Esophagus squamous epithelium (tissue), 5 donors: ENCODE data around the gene CTIF. TPM values are rescaled to one million over a fixed set of nuclear protein-coding genes. Genes with fewer than 3 reads are reported as not detected.

ENCODE experiments used
- DNase-seq: peaks from one replicate; lab custom pipeline; 2025; lab: John Stamatoyannopoulos, UW
- H3K27ac ChIP-seq, 4 donors: fragments of 200-600 bp; sonication (generic); one replicate each; pipeline ENCODE4 v1.5.1; 2016 to 2019; ENCODE audit warnings: mild to moderate bottlenecking in 1 of 4
- H3K27me3 ChIP-seq, 4 donors: fragments of 200-600 bp; sonication (generic); 1 replicate in 3 of 4; 2 replicates in 1 of 4; pipeline versions ENCODE4 v1.5.1 to v1.6.0; 2017 to 2021; ENCODE audit warnings: antibody characterized with exemption in 1 of 4
- H3K36me3 ChIP-seq, 3 donors: fragments of 200-600 bp; sonication (generic); one replicate each; pipeline ENCODE4 v1.5.1; 2016 to 2019
- H3K4me1 ChIP-seq, 3 donors: fragments of 200-600 bp; sonication (generic); one replicate each; pipeline ENCODE4 v1.5.1; 2017 to 2019
- H3K4me3 ChIP-seq, 4 donors: fragments of 200-600 bp; sonication (generic); 1 replicate in 3 of 4; 2 replicates in 1 of 4; pipeline ENCODE4 v1.5.1; 2016 to 2019; ENCODE audit warnings: mild to moderate bottlenecking in 2 of 4, moderate library complexity in 1 of 4
- H3K9me3 ChIP-seq, 3 donors: fragments of 200-600 bp; sonication (generic); one replicate each; pipeline ENCODE4 v1.5.1; 2016 to 2019
- POLR2A ChIP-seq, 4 donors: fragments of 450-650 bp; IDR thresholded peaks; one replicate each; pipeline ENCODE4 v1.6.1; 2017; ENCODE audit warnings: antibody characterized with exemption in 4 of 4, mild to moderate bottlenecking in 4 of 4, moderate library complexity in 3 of 4
- WGBS, 2 donors: methylation state at CpG; one replicate each; pipeline ENCODE4 v1.1.5; 2018; 5-methylcytosine and 5-hydroxymethylcytosine counted together
- intact Hi-C: fragments of 100-400 bp; cut with DNase I; formaldehyde crosslinking; loops from one replicate; pipeline ENCODE4 v1.15.0; 2022
- total RNA-seq, 4 donors: library from RNA; depleted of rRNA; stranded (reverse); fragments of >200 nt; gene quantifications; one replicate each; pipeline ENCODE4 v1.1.0, GENCODE V29; 2016
- TF ChIP-seq, protein P1 (sequence below), 6 experiments: fragments of 450-650 bp in 4 of 6; fragments of 200-600 bp in 2 of 6; sonication (generic) in 2 of 6; IDR thresholded peaks; one replicate each; pipeline ENCODE4 v1.5.1; 2016 to 2019; ENCODE audit warnings: antibody characterized with exemption in 6 of 6, mild to moderate bottlenecking in 4 of 6, moderate library complexity in 4 of 6
- donor health status: DM: yes; HTN: yes; CAD: no.

CTIF gene
- total RNA-seq, 4 donors from 2014 or later, result 4.7 to 24.2 (median 10.2) TPM

DNA sequence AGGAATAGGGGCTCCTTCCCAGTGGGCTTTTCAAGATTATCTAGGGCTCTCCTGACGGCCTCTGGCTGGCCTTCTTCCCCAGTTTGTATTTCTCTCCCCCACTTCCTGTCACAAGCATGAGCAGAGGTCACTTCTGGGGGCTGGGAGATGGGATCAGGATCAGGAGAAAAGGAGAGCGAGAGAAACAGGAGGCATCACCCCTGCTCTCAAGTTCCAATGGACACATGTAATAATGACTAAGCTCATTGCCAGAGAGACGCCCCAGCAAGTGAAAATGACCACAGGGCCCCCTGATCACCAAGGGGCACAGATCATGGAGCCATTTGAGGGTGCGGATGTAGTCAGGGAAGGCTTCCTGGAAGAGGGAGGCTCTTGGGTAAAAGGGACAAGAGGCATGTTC, 319.8 kb downstream of the CTIF start:
- intact Hi-C loops, result no loop called here
- 85 to 90% methylated on average over 3 to 4 of the region's 4 CpGs for WGBS, 2 donors
- Histone ChIP-seq H3K4me3 (no peak overlapping the region), H3K9me3 (no peaks in the 10 kb centered on the region), H3K27ac (no peak overlapping the region), H3K27me3 (no peaks in the 10 kb centered on the region), H3K4me1 (peaks cover 0 to 8% (median 0%) of the 10 kb centered on the region in 3 donors), H3K36me3 (peaks cover 0 to 37% (median 0%) of the 10 kb centered on the region in 3 donors)
- no peak for DNase-seq
- no peak for TF ChIP-seq POLR2A (IDR thresholded peaks at IDR 0.05)
- TF ChIP-seq, protein P1, sequence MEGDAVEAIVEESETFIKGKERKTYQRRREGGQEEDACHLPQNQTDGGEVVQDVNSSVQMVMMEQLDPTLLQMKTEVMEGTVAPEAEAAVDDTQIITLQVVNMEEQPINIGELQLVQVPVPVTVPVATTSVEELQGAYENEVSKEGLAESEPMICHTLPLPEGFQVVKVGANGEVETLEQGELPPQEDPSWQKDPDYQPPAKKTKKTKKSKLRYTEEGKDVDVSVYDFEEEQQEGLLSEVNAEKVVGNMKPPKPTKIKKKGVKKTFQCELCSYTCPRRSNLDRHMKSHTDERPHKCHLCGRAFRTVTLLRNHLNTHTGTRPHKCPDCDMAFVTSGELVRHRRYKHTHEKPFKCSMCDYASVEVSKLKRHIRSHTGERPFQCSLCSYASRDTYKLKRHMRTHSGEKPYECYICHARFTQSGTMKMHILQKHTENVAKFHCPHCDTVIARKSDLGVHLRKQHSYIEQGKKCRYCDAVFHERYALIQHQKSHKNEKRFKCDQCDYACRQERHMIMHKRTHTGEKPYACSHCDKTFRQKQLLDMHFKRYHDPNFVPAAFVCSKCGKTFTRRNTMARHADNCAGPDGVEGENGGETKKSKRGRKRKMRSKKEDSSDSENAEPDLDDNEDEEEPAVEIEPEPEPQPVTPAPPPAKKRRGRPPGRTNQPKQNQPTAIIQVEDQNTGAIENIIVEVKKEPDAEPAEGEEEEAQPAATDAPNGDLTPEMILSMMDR (IDR thresholded peaks at IDR 0.05), result no peak

DNA sequence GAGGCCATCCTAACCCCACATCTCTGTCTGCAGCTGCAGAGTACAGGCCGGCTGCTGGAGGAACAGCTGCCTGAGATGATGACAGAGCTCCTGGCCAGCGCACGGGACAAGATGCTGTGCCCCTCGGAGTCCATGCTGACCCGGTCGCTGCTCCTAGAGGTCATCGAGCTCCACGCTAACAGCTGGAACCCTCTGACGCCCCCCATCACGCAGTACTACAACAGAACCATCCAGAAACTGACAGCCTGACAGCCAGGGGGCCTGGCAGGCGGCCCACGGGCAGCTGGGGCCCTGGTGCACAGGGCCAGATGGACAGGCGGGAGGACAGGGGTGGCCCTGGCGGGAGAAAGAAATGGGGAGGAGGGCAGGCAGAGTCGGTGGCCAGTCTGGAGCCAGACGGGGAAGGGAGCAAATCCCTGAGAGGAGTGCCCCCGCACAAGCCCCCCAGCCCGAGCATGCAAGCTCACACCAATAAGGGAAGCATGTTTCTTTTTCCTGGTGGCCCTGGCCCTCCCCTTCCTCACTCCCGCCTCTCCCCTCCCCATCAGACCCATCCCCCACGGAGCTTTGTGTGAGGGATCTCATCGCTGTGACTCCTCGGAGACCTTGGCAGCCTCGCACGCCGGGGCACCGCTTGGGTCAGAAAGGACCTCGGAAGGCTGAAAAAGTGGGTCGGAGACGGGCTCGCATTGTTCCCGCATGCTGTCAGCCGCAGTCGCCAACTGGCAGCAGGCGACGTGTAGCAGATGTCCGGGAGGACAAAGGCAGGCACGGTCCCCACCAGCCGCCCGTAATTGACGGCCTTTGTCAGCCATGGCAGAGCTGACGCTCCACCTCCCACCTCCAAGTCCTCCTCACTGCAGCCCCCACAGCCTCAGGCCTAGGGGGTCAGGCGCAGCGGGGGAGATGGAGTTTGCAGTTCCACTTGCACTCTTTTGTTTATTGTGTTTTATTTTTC, 320.8 kb downstream of the CTIF start:
- Histone ChIP-seq H3K9me3 (no peaks in the 10 kb centered on the region), H3K27me3 (no peaks in the 10 kb centered on the region), H3K4me3 (no peak overlapping the region), H3K27ac (peak overlapping the region in 2 of 4 donors; percentile 13), H3K4me1 (peaks cover 0 to 8% (median 0%) of the 10 kb centered on the region in 3 donors), H3K36me3 (peaks cover 0 to 37% (median 0%) of the 10 kb centered on the region in 3 donors)
- no peak for TF ChIP-seq POLR2A (IDR thresholded peaks at IDR 0.05)
- TF ChIP-seq, protein P1 (IDR thresholded peaks at IDR 0.05), result no peak
- intact Hi-C loops, result no loop called here
- no peak for DNase-seq
- 75 to 83% methylated on average over 8 to 23 of the region's 43 CpGs for WGBS, 2 donors

DNA sequence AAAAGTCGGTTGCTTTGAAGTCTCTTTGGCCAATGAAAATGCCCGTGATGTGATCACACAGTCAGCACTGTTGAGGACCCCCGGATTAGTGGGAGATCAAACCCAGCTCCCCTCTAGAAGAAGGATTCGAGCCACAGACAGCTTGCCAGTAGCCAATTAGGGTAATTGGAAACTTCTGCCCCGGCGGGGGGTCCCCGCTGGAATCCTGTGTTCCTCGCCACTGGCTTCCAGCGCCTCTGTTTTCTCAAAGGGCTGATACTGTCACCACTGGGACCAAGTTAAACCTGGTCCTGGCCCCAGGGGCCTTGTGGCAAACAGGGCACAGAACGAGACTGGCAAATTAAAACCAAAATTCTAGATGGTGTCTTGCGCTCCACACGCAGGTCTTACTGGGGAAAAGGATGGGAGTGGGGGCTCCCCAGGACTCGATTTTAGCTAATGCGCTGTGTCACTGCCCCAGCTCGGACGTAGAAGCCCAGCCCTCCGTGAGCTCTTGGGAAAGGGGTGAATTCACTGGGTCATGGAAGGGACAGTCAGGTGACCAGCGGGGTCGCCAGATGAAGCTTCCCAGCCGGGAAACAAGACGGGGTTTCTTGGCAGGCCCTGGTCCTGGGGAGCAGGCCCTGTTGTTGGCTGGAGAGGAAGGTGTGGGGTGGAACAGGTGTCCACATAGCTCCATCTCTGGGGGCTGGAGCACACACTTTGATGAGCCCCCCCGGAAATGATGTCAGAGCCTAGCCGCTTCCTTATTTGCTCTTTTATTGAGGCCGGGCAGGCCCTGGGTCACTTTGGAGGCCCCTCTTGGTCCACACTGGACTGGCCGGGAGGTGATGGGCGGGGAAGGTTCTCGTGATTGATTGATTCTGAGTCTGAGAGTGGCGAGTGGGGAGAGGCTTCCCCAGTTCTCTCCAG, 321.7 kb downstream of the CTIF start:
- intact Hi-C loops, result no loop called here
- H3K4me1 ChIP-seq, result peaks cover 0 to 8% (median 0%) of the 10 kb centered on the region in 3 donors
- TF ChIP-seq POLR2A (IDR thresholded peaks at IDR 0.05), result no peak
- TF ChIP-seq, protein P1 (IDR thresholded peaks at IDR 0.05), result no peak
- WGBS, 2 donors, result 82 to 90% methylated on average over 14 to 20 of the region's 28 CpGs
- DNase-seq, result no peak
- H3K27ac ChIP-seq, result no peak overlapping the region
- H3K27me3 ChIP-seq, result no peaks in the 10 kb centered on the region
- no peak overlapping the region for H3K4me3 ChIP-seq
- peaks cover 0 to 6% (median 0%) of the 10 kb centered on the region in 3 donors for H3K9me3 ChIP-seq
- H3K36me3 ChIP-seq, result peaks cover 0 to 30% (median 0%) of the 10 kb centered on the region in 3 donors

DNA sequence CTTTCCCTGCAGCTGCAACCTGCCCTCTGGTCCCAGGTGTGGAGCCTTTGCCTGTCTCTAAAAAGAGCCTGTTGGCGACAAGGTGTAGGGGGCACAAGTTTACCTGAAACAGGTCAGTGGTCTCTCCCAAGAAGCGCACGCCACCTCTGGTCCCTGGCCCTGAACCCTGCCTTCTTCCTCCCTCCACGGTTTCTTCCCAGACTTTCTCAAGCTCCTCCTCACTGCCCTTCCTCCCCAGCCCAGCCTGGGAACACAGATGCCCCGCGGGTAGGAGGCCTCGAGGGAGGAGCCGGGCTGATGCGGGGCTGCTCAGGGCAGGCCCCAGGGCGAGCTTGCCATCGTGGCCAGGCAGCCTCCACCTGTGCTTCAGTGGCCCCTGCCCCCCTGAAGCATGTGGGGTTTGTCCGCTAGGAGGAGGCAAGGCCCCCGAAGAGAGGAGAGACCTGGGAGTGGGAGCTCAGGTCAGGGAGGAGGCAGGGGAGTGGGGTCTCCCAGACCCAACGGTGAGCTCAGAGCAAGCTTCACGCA, 322.4 kb downstream of the CTIF start:
- no peak for TF ChIP-seq POLR2A (IDR thresholded peaks at IDR 0.05)
- TF ChIP-seq, protein P1 (IDR thresholded peaks at IDR 0.05), result no peak
- Histone ChIP-seq H3K4me3 (no peak overlapping the region), H3K27ac (no peak overlapping the region), H3K36me3 (peaks cover 0 to 29% (median 0%) of the 10 kb centered on the region in 3 donors), H3K27me3 (no peaks in the 10 kb centered on the region), H3K4me1 (peaks cover 0 to 8% (median 0%) of the 10 kb centered on the region in 3 donors), H3K9me3 (peaks cover 0 to 12% (median 3%) of the 10 kb centered on the region in 3 donors)
- DNase-seq, result no peak
- 84 to 100% methylated on average over 1 to 13 of the region's 15 CpGs for WGBS, 2 donors
- intact Hi-C loops, result no loop called here
